GM19397 (cell line): ENCODE measurements around the gene COX4I1.
"Not testable (repeated sequence)": the region's sequence is repeated elsewhere in the genome, so short reads cannot be mapped to it uniquely, and the experiment has no call there.

Source experiments
- ATAC-seq: cut with Tn5 transposase; IDR thresholded peaks from one replicate; pipeline ENCODE4 v1.9.1; 2021; ENCODE audit warnings: mild to moderate bottlenecking, moderate library complexity; ENCODE audit not compliant: unreplicated experiment

Gene COX4I1

DNA sequence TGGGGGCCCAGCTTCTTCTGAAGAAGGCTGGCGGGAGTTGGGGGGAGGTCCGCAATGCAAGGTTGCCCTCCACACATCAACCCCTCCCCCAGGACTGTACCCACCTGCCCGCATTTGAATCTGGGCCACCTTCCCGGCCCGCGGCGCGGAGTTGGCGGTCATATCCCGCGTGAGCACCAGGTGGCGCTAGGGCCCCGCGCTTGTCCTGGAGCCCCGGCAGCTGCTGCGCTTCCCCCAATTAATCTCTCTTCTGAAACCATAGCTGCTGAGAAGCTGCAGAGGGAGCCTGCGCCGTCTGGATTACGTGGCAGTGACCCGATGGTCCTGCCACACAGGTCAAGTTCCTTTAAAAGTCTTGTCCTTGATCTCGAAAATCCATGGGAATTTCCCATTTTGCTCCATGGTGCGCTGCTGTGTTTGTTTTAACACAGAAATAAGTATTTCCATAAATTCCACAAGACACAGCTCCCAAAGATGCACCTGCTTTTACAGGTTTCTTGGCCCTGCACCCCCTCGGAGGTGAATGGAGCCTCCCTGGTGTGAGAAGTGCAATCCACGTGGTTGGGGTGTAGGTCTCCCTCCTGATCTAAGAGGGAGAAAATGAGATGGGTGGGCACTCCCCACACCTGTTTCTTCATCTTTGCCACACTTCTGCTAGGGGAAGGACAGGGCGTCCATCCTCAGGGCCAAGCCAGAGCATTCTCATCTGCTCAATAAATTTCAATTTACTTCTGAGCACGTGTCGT lies 22.1 kb downstream of the COX4I1 start:
- no peak for ATAC-seq

- no peak for ATAC-seq
Measured at GRCh38 chr16:85822145-85822544, 22.6 kb downstream of the COX4I1 start.

GRCh38 chr16:85823328-85823920 lies 23.9 kb downstream of the COX4I1 start:
- no peak for ATAC-seq

GRCh38 chr16:85824161-85825135 lies 25.0 kb downstream of the COX4I1 start:
- no peak for ATAC-seq

DNA sequence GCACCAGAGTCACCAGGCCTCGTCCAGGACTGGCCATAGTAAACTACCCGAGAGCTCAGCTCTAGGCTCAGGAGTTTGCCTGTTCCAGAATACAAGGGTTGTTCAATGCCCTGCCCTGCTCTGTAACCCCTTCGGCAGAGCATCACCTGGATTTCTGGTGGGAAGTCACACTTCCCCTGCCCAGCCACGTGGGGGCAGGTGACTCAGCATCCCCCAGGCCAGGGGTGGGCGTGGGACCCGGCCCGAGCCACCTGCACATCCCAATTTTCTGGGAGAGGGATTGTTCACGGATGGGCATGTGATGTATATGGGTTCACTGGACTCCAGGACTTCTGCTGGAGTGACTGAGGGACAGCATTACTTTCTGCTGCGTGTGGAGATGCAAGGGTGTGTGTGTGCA lies 25.8 kb downstream of the COX4I1 start:
- ATAC-seq = no peak

- no peak for ATAC-seq
Measured at GRCh38 chr16:85826686-85827247, 27.3 kb downstream of the COX4I1 start.

- ATAC-seq = no peak
Measured at GRCh38 chr16:85828166-85828565, 28.7 kb downstream of the COX4I1 start.

GRCh38 chr16:85829171-85829719 lies 29.8 kb downstream of the COX4I1 start:
- no peak for ATAC-seq

- ATAC-seq = no peak
Measured at GRCh38 chr16:85829751-85830445, 30.4 kb downstream of the COX4I1 start.

GRCh38 chr16:85830821-85831220 lies 31.3 kb downstream of the COX4I1 start:
- no peak for ATAC-seq

DNA sequence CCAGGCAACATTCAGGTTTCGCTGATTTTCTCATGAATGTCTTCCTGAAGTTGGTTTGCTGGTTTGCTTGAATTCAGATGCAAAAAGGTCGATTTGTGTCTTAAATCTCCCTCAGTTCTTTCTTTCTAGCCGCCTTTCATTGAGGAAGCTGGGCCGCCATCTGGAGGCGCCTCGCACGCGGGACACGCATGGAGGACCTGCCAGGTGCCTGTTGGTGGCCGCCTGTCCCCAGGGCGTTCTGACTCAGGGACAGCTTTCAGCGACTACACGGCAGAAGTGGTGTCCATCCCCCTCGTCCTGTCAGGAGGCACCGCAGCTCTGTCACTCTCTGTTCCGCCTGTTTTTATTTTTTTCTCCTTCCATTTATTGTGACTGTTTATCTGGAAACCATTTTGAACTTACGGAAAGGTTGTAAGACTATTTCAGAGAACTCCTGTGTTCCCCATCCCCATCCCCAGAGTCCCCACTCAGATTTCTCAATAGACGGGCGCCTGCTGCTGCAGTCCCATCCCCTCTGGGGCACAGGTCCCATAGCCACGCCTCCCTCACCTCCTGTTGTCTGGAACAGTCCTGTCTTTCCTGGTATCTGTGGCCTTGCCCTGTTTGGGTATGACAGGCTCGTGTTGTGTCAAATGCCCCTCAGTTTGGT lies 33.2 kb downstream of the COX4I1 start:
- no peak for ATAC-seq

- no peak for ATAC-seq
Measured at GRCh38 chr16:85833219-85833920, 33.9 kb downstream of the COX4I1 start.

- no peak for ATAC-seq
Measured at GRCh38 chr16:85834741-85835140, 35.2 kb downstream of the COX4I1 start.

- no peak for ATAC-seq
Measured at GRCh38 chr16:85835227-85835751, 35.8 kb downstream of the COX4I1 start.

DNA sequence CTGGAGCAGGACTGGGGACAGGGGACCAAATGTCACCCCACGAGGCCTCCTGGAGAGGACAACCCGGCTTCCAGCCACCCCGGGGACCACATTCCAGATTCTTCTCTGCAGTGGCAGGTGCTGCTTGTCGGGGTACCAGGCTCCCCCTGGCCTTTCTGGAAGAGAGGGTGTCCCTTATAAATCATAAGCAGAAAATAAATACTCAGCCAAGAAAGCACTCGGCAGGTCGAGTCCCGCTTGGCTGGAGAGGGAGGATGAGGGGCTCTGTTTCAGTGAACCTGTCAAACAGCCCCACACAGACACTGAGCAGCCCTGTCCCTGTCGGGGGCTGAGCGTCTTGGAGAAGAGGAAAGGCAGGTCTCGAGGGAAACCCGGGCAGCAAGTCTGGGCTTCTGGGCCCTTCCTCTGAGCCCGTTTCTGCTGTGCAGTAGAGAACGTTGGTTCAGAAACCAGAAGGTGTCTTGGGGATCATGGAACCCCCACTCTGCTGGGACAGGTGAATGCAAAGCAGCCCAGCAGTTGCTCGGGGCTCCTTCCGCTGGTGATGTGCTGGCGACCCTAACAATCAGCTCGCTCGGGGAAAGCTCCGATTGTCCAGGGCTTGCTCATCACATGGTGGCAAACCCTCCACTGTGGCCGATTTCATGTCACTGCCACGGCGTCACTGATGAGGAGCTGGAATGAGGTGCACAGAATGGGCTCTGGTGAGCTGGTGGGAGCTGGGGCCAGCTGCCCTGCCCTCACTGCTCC lies 36.6 kb downstream of the COX4I1 start:
- no peak for ATAC-seq

DNA sequence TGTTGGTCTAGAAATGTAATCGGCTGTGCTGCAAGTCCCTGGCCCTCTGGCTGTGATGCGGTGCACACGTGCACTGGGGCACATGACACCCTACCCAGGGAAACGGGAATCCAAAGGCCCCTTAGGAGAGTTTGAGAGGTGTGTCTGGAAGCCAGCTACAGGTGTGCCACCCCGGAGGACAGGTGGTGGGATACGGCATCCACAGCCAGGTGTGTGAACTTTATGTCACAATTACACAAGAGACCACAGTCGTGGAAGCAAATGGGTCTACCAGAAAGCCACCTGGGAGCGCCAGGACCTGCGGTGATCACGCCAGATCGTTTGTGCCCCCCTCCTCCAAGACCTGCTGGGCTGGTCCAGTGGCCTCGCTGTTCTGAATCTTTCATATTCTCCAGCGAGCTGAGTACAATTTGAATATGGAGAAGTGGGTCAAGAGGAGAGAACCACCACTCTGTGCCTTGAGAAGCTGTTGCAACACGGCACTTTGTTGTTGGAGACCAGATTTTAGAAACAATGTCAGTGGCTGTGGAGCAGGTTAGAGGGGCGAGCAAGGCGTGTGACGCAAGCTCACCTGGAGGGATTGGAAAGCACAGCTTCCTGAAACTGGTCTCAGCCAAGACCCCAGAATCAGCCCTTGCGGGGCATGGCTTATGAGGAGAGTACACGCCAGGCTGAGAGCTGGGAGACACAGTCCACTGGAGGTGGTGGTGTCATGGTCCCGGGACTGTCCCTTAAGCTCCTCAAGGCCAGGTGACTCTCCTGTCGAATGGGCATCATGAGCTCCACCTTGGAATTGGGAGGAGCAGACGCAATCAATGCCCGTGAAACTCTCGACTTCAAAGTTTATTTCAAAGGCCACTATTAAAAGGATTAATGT lies 37.4 kb downstream of the COX4I1 start:
- no peak for ATAC-seq

GRCh38 chr16:85837654-85838053 lies 38.2 kb downstream of the COX4I1 start:
- ATAC-seq = not testable (repeated sequence)
